ENCODE measurements around the gene SPECC1L.

The SPECC1L gene

DNA sequence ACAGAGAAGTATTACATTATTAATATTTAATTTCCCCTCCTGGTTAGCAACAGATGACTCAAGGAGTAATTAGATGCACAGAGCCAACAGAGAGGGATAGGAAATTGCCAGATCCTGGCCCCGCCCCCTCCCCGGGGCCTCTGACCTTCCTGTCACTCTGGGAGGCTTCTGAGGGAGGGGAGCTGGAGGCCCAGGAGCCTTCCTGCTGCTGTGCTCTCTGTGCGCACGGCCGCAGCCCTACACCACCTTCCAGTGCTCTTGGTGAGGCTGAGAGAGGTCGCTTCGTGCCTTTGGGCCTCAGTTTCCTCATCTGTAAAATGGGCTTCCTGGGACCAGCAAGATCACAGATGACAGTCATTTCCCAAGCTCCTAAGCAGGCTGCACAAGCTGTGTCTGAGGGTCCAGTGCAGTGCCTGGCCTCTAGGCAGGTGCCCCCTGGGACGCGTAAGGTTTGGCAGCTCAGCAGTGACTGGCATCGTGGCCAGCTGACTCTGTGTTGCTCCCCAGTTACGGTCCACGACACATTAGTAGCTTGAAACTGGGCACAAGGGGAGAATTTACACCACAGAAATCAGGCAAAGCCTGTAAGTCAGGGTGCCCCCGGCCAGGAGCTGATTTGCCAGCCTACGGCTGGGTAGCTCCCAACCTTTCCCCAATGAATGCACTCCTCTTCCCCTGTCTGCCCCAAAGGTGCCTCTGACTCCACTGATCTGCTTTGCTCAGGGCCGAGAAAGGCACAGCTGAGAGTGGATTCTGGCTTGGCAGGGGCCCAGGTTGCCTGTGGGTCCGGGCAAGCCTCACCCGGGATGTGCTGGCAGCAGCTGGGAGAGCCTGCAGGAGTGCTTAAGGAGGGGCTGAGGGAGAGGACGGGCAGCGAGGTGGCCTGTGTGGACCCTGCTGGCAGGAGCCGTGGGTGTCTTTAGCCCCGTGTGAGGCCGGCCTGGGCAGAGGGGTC, 159.1 kb downstream of the SPECC1L start:
- CTCF ChIA-PET = interaction anchor here (1.0 to 4.1 kb wide), 5 partner anchors 19 to 99 kb away, joined by 3 to 13 read pairs (median 3); no protein-coding TSS in a partner anchor
- Histone ChIP-seq H3K4me1 (ENCODE audit: control extremely low read depth in 1 of 4, control insufficient read depth in 4 of 4, insufficient read depth in 4 of 4, low read length in 3 of 4) (peaks cover 7 to 68% (median 64%) of the 10 kb centered on the region in 4 experiments), H3K4me3 (ENCODE audit: control insufficient read depth in 1 of 7, extremely low read depth in 1 of 7, insufficient read depth in 4 of 7, low read depth in 2 of 7, low read length in 6 of 7) (no peak overlapping the region), H3K9me3 (ENCODE audit: control extremely low read depth in 1 of 5, control insufficient read depth in 4 of 5, insufficient read depth in 2 of 5, low read depth in 1 of 5, low read length in 4 of 5) (no peaks in the 10 kb centered on the region), H3K36me3 (ENCODE audit: control insufficient read depth in 4 of 4, insufficient read depth in 4 of 4, low read length in 3 of 4) (no peaks in the 10 kb centered on the region), H3K27ac (ENCODE audit: insufficient read depth in 1 of 2, low read depth in 1 of 2, low read length in 2 of 2, poor library complexity in 1 of 2, severe bottlenecking in 2 of 2) (no peak overlapping the region), H3K27me3 (replicated peaks in 2 of 5; ENCODE audit: control insufficient read depth in 4 of 5, insufficient read depth in 5 of 5, low read length in 4 of 5) (peaks cover 0 to 1% (median 0%) of the 10 kb centered on the region in 5 experiments)
- POLR2A ChIA-PET = no interaction called here
- WGBS (ENCODE audit: insufficient coverage) = 95% methylated on average over 17 of the region's 22 CpGs
- no peak for DNase-seq

DNA sequence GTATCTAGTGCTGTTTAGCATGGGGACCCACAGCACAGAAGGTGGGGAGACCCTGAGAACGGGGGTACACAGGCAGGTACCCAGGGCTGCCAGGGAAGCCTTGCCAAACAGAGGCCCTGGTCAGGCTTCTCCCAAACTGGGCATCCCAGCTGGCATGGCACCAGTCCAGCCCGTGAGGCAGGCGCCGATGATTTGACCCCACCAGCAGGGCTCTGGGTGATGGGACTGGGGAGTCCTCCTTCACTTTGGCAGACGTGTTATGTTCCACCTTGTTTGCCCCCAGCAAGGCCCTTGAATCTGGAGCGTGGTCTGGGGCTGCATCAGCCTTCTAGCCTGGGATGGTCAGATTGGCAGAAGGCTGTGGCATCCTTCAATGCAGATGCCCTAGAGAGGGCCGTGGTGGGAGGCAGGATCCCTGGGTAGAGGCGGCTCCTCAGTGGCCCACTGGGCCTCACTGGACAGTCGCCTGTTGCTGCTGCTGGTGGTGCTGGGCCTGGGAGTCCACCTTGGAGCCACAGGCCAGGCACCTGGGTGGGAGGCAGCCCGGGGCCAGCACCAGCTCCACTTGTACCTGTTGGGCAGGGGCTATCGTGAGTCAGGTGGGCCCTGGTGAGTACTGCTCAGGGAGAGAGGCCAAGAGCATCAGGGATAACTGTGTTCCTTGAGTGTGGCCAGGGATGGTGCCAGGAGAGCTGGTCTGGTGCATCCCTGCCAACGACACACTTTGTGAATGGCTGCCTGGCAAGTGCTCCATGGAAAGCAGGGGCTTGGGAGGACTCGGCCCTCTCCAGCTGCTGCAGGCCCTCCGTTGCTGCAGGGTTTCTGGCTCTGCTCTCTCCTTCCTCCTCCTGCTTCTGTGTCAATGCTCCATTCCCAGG, 160.0 kb downstream of the SPECC1L start:
- POLR2A ChIA-PET = no interaction called here
- Histone ChIP-seq H3K27me3 (replicated peaks in 2 of 5; ENCODE audit: control insufficient read depth in 4 of 5, insufficient read depth in 5 of 5, low read length in 4 of 5) (no peaks in the 10 kb centered on the region), H3K4me3 (ENCODE audit: control insufficient read depth in 1 of 7, extremely low read depth in 1 of 7, insufficient read depth in 4 of 7, low read depth in 2 of 7, low read length in 6 of 7) (no peak overlapping the region), H3K27ac (ENCODE audit: insufficient read depth in 1 of 2, low read depth in 1 of 2, low read length in 2 of 2, poor library complexity in 1 of 2, severe bottlenecking in 2 of 2) (no peak overlapping the region), H3K36me3 (ENCODE audit: control insufficient read depth in 4 of 4, insufficient read depth in 4 of 4, low read length in 3 of 4) (no peaks in the 10 kb centered on the region), H3K4me1 (ENCODE audit: control extremely low read depth in 1 of 4, control insufficient read depth in 4 of 4, insufficient read depth in 4 of 4, low read length in 3 of 4) (peaks cover 10 to 76% (median 71%) of the 10 kb centered on the region in 4 experiments), H3K9me3 (ENCODE audit: control extremely low read depth in 1 of 5, control insufficient read depth in 4 of 5, insufficient read depth in 2 of 5, low read depth in 1 of 5, low read length in 4 of 5) (no peaks in the 10 kb centered on the region)
- DNase-seq = no peak
- 96% methylated on average over 11 of the region's 14 CpGs for WGBS (ENCODE audit: insufficient coverage)
- CTCF ChIA-PET = interaction anchor here (0.9 to 4.1 kb wide), 6 partner anchors 10 to 98 kb away, joined by 3 to 13 read pairs (median 3); no protein-coding TSS in a partner anchor

DNA sequence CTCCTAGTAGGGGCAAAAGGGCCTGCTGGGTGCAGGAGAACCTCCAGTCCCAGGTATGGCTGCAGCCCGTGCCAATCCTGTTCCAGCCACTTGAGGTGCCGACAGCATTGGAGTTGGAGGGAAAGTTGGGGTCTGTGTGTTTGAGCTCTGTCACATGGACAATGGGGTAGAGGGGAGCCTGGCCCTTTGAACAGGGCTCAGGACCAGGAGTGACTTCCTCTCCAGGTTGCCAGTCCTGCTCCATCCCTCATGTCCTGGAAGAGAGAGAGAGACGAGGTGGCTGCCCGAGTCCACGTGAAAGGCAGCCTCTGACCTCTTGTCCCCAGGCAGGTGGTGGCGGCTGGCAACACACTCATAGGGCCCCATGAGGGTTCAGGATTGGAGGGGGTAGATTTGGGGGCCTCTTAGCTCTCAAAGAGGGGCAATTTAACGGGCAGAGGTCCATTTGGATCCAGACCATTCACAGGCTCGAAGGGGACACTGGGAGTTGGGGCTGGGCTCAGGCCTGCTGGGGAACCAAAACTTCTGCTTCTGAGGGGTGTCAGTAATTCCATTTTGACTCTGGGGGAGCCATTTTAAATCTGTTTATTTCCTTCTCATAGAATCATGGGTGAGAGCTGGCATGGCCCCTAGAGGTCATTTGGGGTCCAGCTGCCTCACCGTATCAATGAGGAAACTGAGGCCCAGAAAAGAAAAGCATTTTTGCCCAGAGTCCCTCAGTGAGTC, 160.8 kb downstream of the SPECC1L start:
- H3K27ac ChIP-seq (ENCODE audit: insufficient read depth in 1 of 2, low read depth in 1 of 2, low read length in 2 of 2, poor library complexity in 1 of 2, severe bottlenecking in 2 of 2) = no peak overlapping the region
- WGBS (ENCODE audit: insufficient coverage) = 98% methylated on average over 9 of the region's 9 CpGs
- no peak for DNase-seq
- H3K36me3 ChIP-seq (ENCODE audit: control insufficient read depth in 4 of 4, insufficient read depth in 4 of 4, low read length in 3 of 4) = no peaks in the 10 kb centered on the region
- ChIA-PET POLR2A (no interaction called here), CTCF (interaction anchor here (0.9 to 1.1 kb wide), 2 partner anchors 11 to 71 kb away, joined by 3 to 5 read pairs; no protein-coding TSS in a partner anchor)
- H3K27me3 ChIP-seq (replicated peaks in 2 of 5; ENCODE audit: control insufficient read depth in 4 of 5, insufficient read depth in 5 of 5, low read length in 4 of 5) = no peaks in the 10 kb centered on the region
- H3K4me3 ChIP-seq (ENCODE audit: control insufficient read depth in 1 of 7, extremely low read depth in 1 of 7, insufficient read depth in 4 of 7, low read depth in 2 of 7, low read length in 6 of 7) = no peak overlapping the region
- H3K9me3 ChIP-seq (ENCODE audit: control extremely low read depth in 1 of 5, control insufficient read depth in 4 of 5, insufficient read depth in 2 of 5, low read depth in 1 of 5, low read length in 4 of 5) = no peaks in the 10 kb centered on the region
- peaks cover 10 to 73% (median 70%) of the 10 kb centered on the region in 4 experiments for H3K4me1 ChIP-seq (ENCODE audit: control extremely low read depth in 1 of 4, control insufficient read depth in 4 of 4, insufficient read depth in 4 of 4, low read length in 3 of 4)

DNA sequence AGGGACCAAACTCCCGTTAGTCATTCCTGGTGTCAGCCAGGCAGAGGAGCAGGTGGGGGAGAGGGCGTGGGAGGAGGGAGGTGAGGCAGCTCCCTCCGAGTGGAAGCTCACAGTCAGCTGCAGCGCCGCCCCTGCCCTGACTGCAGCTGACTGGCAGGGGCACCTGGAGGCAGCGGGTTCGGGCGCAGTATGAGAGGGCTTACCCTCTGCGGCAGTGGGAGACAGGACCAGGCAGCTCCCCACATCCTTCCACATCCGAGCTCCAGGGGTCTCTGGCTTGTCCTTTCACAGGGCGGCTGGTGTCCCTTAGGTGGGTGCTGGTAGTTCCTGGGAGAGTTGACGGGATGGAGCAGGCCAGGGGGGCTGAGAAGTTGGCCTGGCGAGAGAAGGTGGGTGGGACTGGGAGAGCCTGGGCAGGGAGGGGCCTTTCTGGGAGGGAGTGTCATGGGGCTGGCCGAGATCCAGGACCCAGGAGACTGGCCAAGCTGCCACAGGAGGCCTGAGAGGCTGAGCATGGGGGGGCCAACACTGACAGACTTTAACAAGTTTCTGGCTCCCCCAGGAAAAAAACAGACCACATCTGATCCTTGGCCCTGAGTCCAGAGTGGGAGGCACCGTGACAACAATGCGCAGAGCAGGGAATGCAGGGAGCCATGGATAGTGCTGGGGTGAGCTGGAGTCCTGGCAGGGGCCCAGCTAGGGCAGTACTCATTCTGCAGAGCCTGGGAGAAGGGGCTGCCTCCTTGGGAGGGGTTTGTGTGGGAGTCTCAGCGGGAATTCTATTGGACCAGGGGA, 161.6 kb downstream of the SPECC1L start:
- Histone ChIP-seq H3K27ac (ENCODE audit: insufficient read depth in 1 of 2, low read depth in 1 of 2, low read length in 2 of 2, poor library complexity in 1 of 2, severe bottlenecking in 2 of 2) (no peak overlapping the region), H3K4me1 (ENCODE audit: control extremely low read depth in 1 of 4, control insufficient read depth in 4 of 4, insufficient read depth in 4 of 4, low read length in 3 of 4) (peaks cover 10 to 65% (median 63%) of the 10 kb centered on the region in 4 experiments), H3K4me3 (ENCODE audit: control insufficient read depth in 1 of 7, extremely low read depth in 1 of 7, insufficient read depth in 4 of 7, low read depth in 2 of 7, low read length in 6 of 7) (no peak overlapping the region), H3K36me3 (ENCODE audit: control insufficient read depth in 4 of 4, insufficient read depth in 4 of 4, low read length in 3 of 4) (no peaks in the 10 kb centered on the region), H3K27me3 (replicated peaks in 2 of 5; ENCODE audit: control insufficient read depth in 4 of 5, insufficient read depth in 5 of 5, low read length in 4 of 5) (no peaks in the 10 kb centered on the region), H3K9me3 (ENCODE audit: control extremely low read depth in 1 of 5, control insufficient read depth in 4 of 5, insufficient read depth in 2 of 5, low read depth in 1 of 5, low read length in 4 of 5) (no peaks in the 10 kb centered on the region)
- CTCF ChIA-PET = interaction anchor here (1.1 to 3.2 kb wide), 2 partner anchors 9 to 70 kb away, joined by 5 to 10 read pairs; no protein-coding TSS in a partner anchor
- no peak for DNase-seq
- 95% methylated on average over 11 of the region's 17 CpGs for WGBS (ENCODE audit: insufficient coverage)
- POLR2A ChIA-PET = no interaction called here

DNA sequence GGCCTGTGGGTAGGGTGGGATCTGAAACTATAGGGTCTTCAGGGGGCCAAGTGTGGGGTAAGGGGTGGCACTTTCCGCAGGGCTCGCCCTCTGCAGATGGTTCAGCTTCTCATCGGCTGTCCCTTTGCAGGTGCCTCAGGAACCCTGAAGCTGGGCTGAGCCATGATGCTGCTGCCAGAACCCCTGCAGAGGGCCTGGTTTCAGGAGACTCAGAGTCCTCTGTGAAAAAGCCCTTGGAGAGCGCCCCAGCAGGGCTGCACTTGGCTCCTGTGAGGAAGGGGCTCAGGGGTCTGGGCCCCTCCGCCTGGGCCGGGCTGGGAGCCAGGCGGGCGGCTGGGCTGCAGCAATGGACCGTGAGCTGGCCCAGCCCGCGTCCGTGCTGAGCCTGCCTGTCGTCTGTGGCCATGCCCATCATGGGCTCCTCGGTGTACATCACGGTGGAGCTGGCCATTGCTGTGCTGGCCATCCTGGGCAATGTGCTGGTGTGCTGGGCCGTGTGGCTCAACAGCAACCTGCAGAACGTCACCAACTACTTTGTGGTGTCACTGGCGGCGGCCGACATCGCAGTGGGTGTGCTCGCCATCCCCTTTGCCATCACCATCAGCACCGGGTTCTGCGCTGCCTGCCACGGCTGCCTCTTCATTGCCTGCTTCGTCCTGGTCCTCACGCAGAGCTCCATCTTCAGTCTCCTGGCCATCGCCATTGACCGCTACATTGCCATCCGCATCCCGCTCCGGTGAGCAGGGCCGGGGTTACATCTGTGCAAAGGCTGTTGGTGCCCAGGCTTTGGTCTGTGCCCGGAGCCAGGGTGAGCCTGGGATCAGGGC, 162.6 kb downstream of the SPECC1L start:
- POLR2A ChIA-PET = interaction anchor here (0.7 to 1.2 kb wide), 2 partner anchors 16 to 84 kb away, joined by 3 read pairs; no protein-coding TSS in a partner anchor
- CTCF ChIA-PET = interaction anchor here (1.6 to 3.2 kb wide), 2 partner anchors 10 to 47 kb away, joined by 4 to 10 read pairs; no protein-coding TSS in a partner anchor
- H3K27ac ChIP-seq (ENCODE audit: insufficient read depth in 1 of 2, low read depth in 1 of 2, low read length in 2 of 2, poor library complexity in 1 of 2, severe bottlenecking in 2 of 2) = peak overlapping the region in 1 of 2 experiments; percentile 74
- H3K27me3 ChIP-seq (replicated peaks in 2 of 5; ENCODE audit: control insufficient read depth in 4 of 5, insufficient read depth in 5 of 5, low read length in 4 of 5) = no peaks in the 10 kb centered on the region
- no peaks in the 10 kb centered on the region for H3K36me3 ChIP-seq (ENCODE audit: control insufficient read depth in 4 of 4, insufficient read depth in 4 of 4, low read length in 3 of 4)
- WGBS (ENCODE audit: insufficient coverage) = 99% methylated on average over 31 of the region's 34 CpGs
- no peaks in the 10 kb centered on the region for H3K9me3 ChIP-seq (ENCODE audit: control extremely low read depth in 1 of 5, control insufficient read depth in 4 of 5, insufficient read depth in 2 of 5, low read depth in 1 of 5, low read length in 4 of 5)
- no peak for DNase-seq
- H3K4me1 ChIP-seq (ENCODE audit: control extremely low read depth in 1 of 4, control insufficient read depth in 4 of 4, insufficient read depth in 4 of 4, low read length in 3 of 4) = peaks cover 13 to 64% (median 54%) of the 10 kb centered on the region in 4 experiments
- no peak overlapping the region for H3K4me3 ChIP-seq (ENCODE audit: control insufficient read depth in 1 of 7, extremely low read depth in 1 of 7, insufficient read depth in 4 of 7, low read depth in 2 of 7, low read length in 6 of 7)
